Stomach (tissue), 4 donors: ENCODE results near the gene LAYN.

Experiments used
- POLR2AphosphoS5 ChIP-seq, 3 donors: sonication (generic); formaldehyde crosslinking; IDR thresholded peaks; one replicate each; pipeline ENCODE4 v1.6.1; 2016; ENCODE audit warnings: antibody characterized with exemption in 3 of 3
- TF ChIP-seq, protein P1 (sequence below), 7 experiments: fragments of 450-650 bp in 4 of 7; fragments of 200-600 bp in 3 of 7; sonication (generic) in 3 of 7; IDR thresholded peaks; one replicate each; pipeline ENCODE4 v1.5.1; 2016 to 2019; ENCODE audit warnings: antibody characterized with exemption in 7 of 7, control low read depth in 2 of 7, mild to moderate bottlenecking in 1 of 7

DNA sequence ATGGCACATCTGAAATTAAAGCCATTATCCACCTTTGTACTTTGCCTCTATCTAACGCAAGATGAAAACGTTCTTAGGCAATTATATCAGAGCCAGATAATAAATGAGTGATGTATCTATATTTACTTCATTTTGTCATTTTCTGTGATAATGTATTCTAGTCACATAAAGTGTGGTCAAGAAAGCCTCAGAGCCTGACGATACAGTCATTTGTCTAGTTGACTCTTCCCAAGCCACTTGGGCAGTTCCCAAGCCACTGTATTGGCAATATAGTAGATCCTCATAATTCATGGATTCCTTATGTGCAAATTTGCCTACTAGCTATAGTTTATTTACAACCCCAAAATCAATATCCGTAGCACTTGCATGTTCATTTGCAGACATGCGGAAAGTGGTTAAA is 18.1 kb upstream of the LAYN start:
- TF ChIP-seq, protein P1, sequence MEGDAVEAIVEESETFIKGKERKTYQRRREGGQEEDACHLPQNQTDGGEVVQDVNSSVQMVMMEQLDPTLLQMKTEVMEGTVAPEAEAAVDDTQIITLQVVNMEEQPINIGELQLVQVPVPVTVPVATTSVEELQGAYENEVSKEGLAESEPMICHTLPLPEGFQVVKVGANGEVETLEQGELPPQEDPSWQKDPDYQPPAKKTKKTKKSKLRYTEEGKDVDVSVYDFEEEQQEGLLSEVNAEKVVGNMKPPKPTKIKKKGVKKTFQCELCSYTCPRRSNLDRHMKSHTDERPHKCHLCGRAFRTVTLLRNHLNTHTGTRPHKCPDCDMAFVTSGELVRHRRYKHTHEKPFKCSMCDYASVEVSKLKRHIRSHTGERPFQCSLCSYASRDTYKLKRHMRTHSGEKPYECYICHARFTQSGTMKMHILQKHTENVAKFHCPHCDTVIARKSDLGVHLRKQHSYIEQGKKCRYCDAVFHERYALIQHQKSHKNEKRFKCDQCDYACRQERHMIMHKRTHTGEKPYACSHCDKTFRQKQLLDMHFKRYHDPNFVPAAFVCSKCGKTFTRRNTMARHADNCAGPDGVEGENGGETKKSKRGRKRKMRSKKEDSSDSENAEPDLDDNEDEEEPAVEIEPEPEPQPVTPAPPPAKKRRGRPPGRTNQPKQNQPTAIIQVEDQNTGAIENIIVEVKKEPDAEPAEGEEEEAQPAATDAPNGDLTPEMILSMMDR (IDR thresholded peaks at IDR 0.05), result no peak
- TF ChIP-seq POLR2AphosphoS5 (IDR thresholded peaks at IDR 0.05), result no peak
